Muscle of arm (tissue), 12 donors: ENCODE results near the gene RCBTB1. TPM values are rescaled to one million over a fixed set of nuclear protein-coding genes. Genes with fewer than 3 reads are reported as not detected.
"Not testable (repeated sequence)": the region's sequence is repeated elsewhere in the genome, so short reads cannot be mapped to it uniquely, and the experiment has no call there.

Experiments used
- DNase-seq: peaks from one replicate; pipeline ENCODE4 v3.0.0-alpha.2; 2013
- polyA plus RNA-seq, 12 donors: library from polyadenylated mRNA; unstranded; fragments of 120-200 nt; gene quantifications; one replicate each; pipeline ENCODE4 v1.2.1, GENCODE V29; 2013; ENCODE audit not compliant: insufficient read length in 12 of 12

Gene RCBTB1
- polyA plus RNA-seq, 12 donors: 17.6 to 35.1 (median 23.0) TPM; not detected in 1

GRCh38 chr13:49527123-49527522, 58.2 kb downstream of the RCBTB1 start:
- DNase-seq: no peak

- no peak for DNase-seq
Observed at GRCh38 chr13:49524740-49525501, 60.4 kb downstream of the RCBTB1 start.

- no peak for DNase-seq
Observed at GRCh38 chr13:49521224-49521623, 64.1 kb downstream of the RCBTB1 start.

GRCh38 chr13:49517461-49517860, 67.9 kb downstream of the RCBTB1 start:
- no peak for DNase-seq

- no peak for DNase-seq
Observed at GRCh38 chr13:49516467-49516866, 68.9 kb downstream of the RCBTB1 start.

GRCh38 chr13:49512578-49512977, 72.8 kb downstream of the RCBTB1 start:
- DNase-seq: no peak

GRCh38 chr13:49503951-49504350, 81.4 kb downstream of the RCBTB1 start:
- DNase-seq: no peak

- no peak for DNase-seq
Observed at GRCh38 chr13:49502954-49503353, 82.4 kb downstream of the RCBTB1 start.

GRCh38 chr13:49499889-49500660, 85.3 kb downstream of the RCBTB1 start:
- DNase-seq: no peak

GRCh38 chr13:49498206-49498605, 87.2 kb downstream of the RCBTB1 start:
- no peak for DNase-seq

GRCh38 chr13:49497272-49497671, 88.1 kb downstream of the RCBTB1 start:
- no peak for DNase-seq

- not testable (repeated sequence) for DNase-seq
Observed at GRCh38 chr13:49496837-49497236, 88.5 kb downstream of the RCBTB1 start.

GRCh38 chr13:49495783-49496762, 89.3 kb downstream of the RCBTB1 start, which contains the start of gene PHF11:
TSS of gene PHF11 (plus strand) at chr13:49495953. CDS start at chr13:49496002, 49 bp downstream.
- peak; percentile 70 for DNase-seq

- no peak for DNase-seq
Observed at GRCh38 chr13:49494645-49495044, 90.7 kb downstream of the RCBTB1 start.

GRCh38 chr13:49488563-49488962, 96.8 kb downstream of the RCBTB1 start:
- no peak for DNase-seq

Other genes with a start within 250 kb of the RCBTB1 start
- gene CAB39L, start 141.5 kb downstream of the RCBTB1 start, polyA plus RNA-seq: 10 to 100 TPM in 2 of 12 donors, 1 to 10 TPM in 8, not detected in 2; 3.8 to 19.0 (median 5.0) TPM
- 10 to 100 TPM in 5 of 12 donors, 1 to 10 TPM in 6, not detected in 1; 5.2 to 14.7 (median 9.4) TPM for gene SETDB2, start 141.3 kb downstream of the RCBTB1 start, polyA plus RNA-seq
- 10 to 100 TPM in 11 of 12 donors, not detected in 1; 15.4 to 60.1 (median 25.0) TPM for gene PHF11, start 89.6 kb downstream of the RCBTB1 start, polyA plus RNA-seq
- gene ARL11, start 42.9 kb upstream of the RCBTB1 start, polyA plus RNA-seq: under 1 TPM in 10 of 12 donors, not detected in 2; 0.18 to 0.76 (median 0.30) TPM
- 10 to 100 TPM in 11 of 12 donors, not detected in 1; 19.7 to 39.6 (median 25.8) TPM for gene EBPL, start 105.9 kb upstream of the RCBTB1 start, polyA plus RNA-seq
- 10 to 100 TPM; 32.7 to 94.0 (median 43.4) TPM for gene KPNA3, start 207.1 kb upstream of the RCBTB1 start, polyA plus RNA-seq